HG02798 (cell line): Measurements from ENCODE around the gene KRTAP12-3.
"Not testable (repeated sequence)": the region's sequence is repeated elsewhere in the genome, so short reads cannot be mapped to it uniquely, and the experiment has no call there.

Source experiments
- ATAC-seq: cut with Tn5 transposase; IDR thresholded peaks from one replicate; pipeline ENCODE4 v1.9.1; 2021; ENCODE audit warnings: mild to moderate bottlenecking; ENCODE audit not compliant: unreplicated experiment, poor library complexity

The KRTAP12-3 gene

GRCh38 chr21:44681861-44682579, 24.3 kb downstream of the KRTAP12-3 start, which contains the start of gene KRTAP12-1:
TSS of gene KRTAP12-1 (minus strand) at chr21:44682163. CDS start at chr21:44682123, 40 bp downstream.
- ATAC-seq, result no peak

- no peak for ATAC-seq
These were observed 24.9 kb downstream of the KRTAP12-3 start for GRCh38 chr21:44682580-44683151.

- no peak for ATAC-seq
These were observed 26.3 kb downstream of the KRTAP12-3 start for GRCh38 chr21:44684077-44684476.

- no peak for ATAC-seq
These were observed 26.8 kb downstream of the KRTAP12-3 start for GRCh38 chr21:44684483-44684882.

GRCh38 chr21:44685050-44685449, 27.3 kb downstream of the KRTAP12-3 start:
- not testable (repeated sequence) for ATAC-seq

GRCh38 chr21:44686000-44686781, 28.5 kb downstream of the KRTAP12-3 start:
- ATAC-seq, result no peak

- no peak for ATAC-seq
These were observed 29.3 kb downstream of the KRTAP12-3 start for GRCh38 chr21:44686843-44687561.

GRCh38 chr21:44687671-44688070, 29.9 kb downstream of the KRTAP12-3 start:
- no peak for ATAC-seq

- not testable (repeated sequence) for ATAC-seq
These were observed 32.0 kb downstream of the KRTAP12-3 start for GRCh38 chr21:44689740-44690139.

- no peak for ATAC-seq
These were observed 34.0 kb downstream of the KRTAP12-3 start for GRCh38 chr21:44691686-44692085.

- no peak for ATAC-seq
These were observed 35.2 kb downstream of the KRTAP12-3 start for GRCh38 chr21:44692798-44693512.

GRCh38 chr21:44694776-44695175, 37.0 kb downstream of the KRTAP12-3 start:
- no peak for ATAC-seq

GRCh38 chr21:44695184-44695583, 37.5 kb downstream of the KRTAP12-3 start:
- ATAC-seq, result no peak

- ATAC-seq, result no peak
These were observed 37.9 kb downstream of the KRTAP12-3 start for GRCh38 chr21:44695641-44696040.

- no peak for ATAC-seq
These were observed 38.8 kb downstream of the KRTAP12-3 start for GRCh38 chr21:44696572-44696971.

GRCh38 chr21:44697172-44697810, 39.6 kb downstream of the KRTAP12-3 start, which contains the start of gene KRTAP10-12:
TSS of gene KRTAP10-12 (plus strand) at chr21:44697172. CDS start at chr21:44697202, 30 bp downstream.
- not testable (repeated sequence) for ATAC-seq

GRCh38 chr21:44697811-44698734, 40.3 kb downstream of the KRTAP12-3 start:
- ATAC-seq, result no peak

GRCh38 chr21:44699502-44700001, 41.8 kb downstream of the KRTAP12-3 start:
- no peak for ATAC-seq
